ENCODE data around the gene FAM90A26. TPM values are rescaled to one million over a fixed set of nuclear protein-coding genes. Genes with fewer than 3 reads are reported as not detected.

Gene FAM90A26
- total RNA-seq, 6 donors from 2014 or later: not detected

Other genes starting within 250 kb of the FAM90A26 start
- gene USP17L10, start 40.2 kb downstream of the FAM90A26 start, total RNA-seq: not detected
- gene USP17L11, start 45.0 kb downstream of the FAM90A26 start, total RNA-seq: not detected
- gene USP17L12, start 49.7 kb downstream of the FAM90A26 start, total RNA-seq: not detected
- gene USP17L13, start 54.5 kb downstream of the FAM90A26 start, total RNA-seq: not detected
- gene USP17L15, start 64.0 kb downstream of the FAM90A26 start, total RNA-seq: not detected
- not detected for gene USP17L17, start 73.5 kb downstream of the FAM90A26 start, total RNA-seq
- gene USP17L18, start 78.2 kb downstream of the FAM90A26 start, total RNA-seq: not detected
- gene USP17L19, start 83.0 kb downstream of the FAM90A26 start, total RNA-seq: not detected
- gene USP17L20, start 87.7 kb downstream of the FAM90A26 start, total RNA-seq: not detected
- not detected for gene USP17L21, start 92.5 kb downstream of the FAM90A26 start, total RNA-seq
- not detected for gene USP17L22, start 97.2 kb downstream of the FAM90A26 start, total RNA-seq
- gene USP17L24, start 154.8 kb downstream of the FAM90A26 start, total RNA-seq: not detected
- gene USP17L25, start 159.5 kb downstream of the FAM90A26 start, total RNA-seq: not detected
- not detected for gene USP17L26, start 164.2 kb downstream of the FAM90A26 start, total RNA-seq
- not detected for gene USP17L5, start 169.0 kb downstream of the FAM90A26 start, total RNA-seq
- not detected for gene USP17L27, start 173.7 kb downstream of the FAM90A26 start, total RNA-seq
- not detected for gene USP17L28, start 178.5 kb downstream of the FAM90A26 start, total RNA-seq
- not detected for gene USP17L29, start 183.2 kb downstream of the FAM90A26 start, total RNA-seq
- not detected for gene USP17L30, start 192.7 kb downstream of the FAM90A26 start, total RNA-seq

All from upper lobe of left lung (tissue), 6 donors.